Measurements from ENCODE around the gene NR3C2.
"Not testable (repeated sequence)": the region's sequence is repeated elsewhere in the genome, so short reads cannot be mapped to it uniquely, and the experiment has no call there.

NR3C2 gene

DNA sequence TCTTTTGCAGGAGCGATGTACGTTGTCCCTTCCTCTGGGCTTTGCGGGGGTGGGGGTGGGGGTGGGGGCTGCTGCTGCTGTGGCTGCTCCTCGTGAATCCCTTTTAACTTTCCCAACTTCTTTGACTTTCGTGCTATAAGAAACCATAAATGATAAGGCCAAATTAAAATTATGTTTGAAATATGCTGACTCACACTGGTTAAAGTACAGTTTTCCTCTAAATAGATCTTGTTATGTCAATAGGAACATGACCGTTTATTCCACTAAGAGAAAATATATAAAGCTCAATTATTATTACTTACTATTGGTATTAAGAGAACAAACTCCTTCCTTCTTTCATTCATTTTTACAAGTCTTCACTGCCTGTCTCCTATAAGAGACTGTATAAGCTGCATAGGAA, 287.4 kb downstream of the NR3C2 start:
- DNase-seq: no peak

DNA sequence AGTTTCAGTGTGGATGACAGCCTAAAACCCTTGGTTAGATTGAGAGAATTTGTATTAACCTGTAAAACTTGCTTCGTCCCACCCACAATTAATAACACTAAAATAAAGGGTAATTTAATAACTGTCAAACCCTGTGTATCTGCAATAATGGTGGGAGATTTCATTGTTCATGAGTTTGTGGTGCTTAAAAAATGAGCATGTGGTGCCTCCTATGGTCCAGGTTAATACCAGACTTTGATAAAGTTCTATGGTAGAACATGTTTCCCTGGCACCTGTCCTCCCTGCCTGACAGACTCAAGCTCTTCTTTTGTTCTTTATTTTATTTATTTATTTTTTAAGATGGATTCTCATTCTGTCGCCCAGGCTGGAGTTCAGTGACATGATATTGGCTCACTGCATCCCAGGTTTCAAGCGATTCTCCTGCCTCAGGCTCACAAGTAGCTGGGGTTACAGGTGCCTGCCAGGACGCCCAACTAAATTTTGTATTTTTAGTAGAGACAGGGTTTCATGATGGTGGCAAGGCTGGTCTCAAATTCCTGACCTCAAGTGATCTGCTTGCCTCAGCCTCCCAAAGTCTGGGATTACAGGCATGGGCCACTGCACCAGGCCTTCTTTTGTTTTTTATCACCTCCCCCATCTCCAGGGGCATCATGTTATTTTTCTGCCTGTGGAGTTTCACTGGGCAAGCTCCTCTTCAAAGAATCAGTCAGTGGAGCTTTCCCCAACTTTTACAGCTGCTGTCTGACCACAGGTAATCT, 289.2 kb downstream of the NR3C2 start:
- DNase-seq: no peak

DNA sequence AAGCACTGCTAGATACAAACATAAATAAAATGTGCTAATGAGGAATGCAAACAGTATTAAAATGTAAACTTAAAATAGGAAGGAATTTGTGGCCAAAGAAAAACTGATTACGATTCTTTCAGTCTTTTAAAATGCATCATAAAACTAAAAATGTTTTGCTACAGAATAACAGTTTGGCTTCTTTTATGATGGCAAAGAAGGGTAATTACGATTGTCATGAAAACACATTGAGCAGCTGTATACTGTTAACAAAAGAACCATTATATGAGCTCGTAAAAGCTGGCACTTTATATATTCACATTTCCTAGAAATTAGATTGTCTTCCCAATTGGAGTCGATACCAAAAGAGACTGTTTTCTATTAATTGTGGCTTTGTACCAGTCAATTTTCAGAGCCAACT, 290.4 kb downstream of the NR3C2 start:
- DNase-seq: no peak

DNA sequence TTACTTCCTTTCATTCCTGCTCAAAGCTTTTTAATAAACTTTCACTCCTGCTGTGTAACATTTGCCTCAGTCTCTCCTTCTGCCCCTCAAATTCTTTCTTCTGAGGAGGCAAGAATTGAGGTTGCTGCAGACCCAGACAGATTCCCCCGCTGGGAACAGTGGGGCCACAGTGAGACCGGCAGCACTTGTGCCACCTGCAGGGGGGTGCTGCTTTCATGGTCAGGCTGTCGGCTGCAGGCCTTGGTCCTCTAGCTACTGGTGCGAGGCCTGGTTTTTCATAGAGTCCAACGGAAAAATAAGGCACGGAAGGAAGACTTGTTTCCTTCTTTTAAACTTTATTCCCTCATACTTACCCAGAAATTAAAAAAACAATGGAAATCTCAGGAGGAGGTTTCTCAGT, 296.7 kb downstream of the NR3C2 start:
- DNase-seq: no peak

DNA sequence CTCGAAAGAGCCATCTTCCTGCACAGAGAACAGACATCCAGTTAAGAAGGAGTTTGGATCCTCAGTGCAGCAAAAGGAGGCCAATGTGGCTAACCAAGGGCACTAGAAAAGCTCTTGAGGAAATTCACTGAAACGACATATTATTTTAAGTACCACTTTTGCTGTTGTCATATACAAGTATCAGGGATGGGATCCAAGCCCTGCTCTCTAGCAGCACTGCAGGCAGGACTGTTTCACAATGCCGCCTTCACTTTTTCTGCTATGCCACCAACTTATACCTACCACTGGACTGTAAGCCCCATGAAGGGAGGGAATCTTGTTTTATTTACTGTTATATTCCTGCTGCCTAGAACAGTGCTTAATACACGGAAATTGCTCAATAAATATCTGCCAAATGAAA, 299.0 kb downstream of the NR3C2 start:
- DNase-seq: no peak

DNA sequence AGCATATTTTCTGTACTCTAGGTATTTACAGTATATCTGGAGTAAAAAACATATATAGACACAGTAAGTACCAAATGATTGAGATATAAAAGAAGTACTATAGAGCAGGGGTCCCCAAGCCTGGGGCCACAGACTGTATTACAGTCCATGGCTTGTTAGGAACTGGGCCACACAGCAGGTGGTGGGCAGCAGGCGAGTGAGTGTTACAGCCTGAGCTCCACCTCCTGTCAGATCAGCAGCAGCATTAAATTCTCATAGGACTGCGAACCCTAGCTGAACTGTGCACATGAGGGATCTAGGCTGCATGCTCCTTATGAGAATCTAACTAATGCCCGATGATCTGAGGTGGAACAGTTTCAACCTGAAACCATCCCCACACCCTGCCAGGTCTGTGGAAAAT, 300.7 kb downstream of the NR3C2 start:
- no peak for DNase-seq

DNA sequence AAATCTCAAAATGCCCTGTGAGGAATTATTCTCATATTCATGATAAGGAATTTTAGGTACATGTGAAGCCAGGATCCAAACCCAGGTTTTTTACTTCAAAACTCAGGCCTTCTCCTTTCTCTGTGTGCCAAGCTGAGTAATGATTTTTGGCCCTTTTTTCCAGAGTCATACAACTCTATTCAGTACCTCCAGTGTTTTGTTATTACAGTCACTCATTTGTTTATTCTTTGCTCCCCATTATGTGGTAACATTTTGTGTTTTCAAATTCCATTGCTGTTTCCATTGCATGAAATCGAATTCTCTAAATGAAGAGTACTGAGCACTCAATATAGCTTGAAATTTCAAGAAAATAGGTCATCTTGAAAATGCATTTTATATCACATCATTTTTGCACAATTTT, 315.4 kb downstream of the NR3C2 start:
- no peak for DNase-seq

DNA sequence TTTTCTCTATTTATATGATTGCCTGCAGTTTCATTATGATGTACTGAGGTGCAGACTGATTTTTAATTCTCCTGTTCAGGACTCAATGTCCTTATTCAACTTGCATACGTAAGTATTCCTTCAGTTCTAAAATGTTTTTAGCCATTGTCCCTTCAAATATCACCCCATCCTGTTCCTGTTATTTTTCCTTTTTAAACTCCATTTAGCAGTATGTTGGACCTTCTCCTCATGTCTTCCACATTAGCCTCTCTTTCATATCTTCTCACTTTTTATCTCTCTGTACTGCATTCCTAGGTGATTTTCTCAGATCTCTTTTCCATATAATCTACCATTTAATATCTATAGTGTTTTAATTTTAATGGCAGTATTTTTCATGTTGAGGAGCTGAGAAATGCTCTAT, 317.7 kb downstream of the NR3C2 start:
- DNase-seq: no peak

DNA sequence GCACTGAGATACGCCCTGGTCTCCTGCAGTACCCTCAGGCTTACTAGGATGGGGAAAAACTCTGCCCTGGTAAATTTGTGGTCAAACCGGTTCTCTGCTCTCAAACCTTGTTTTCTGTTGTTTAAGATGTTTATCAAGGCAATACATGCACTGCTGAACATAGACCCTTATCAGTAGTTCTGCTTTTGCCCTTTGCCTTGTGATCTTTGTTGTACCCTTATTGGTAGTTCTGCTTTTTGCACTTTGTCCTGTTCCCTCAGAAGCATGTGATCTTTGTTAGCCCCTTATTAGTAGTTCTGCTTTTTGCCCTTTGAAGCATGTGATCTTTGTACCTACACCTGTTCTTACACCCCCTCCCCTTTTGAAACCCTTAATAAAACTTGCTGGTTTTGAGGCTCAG, 319.1 kb downstream of the NR3C2 start:
- not testable (repeated sequence) for DNase-seq

DNA sequence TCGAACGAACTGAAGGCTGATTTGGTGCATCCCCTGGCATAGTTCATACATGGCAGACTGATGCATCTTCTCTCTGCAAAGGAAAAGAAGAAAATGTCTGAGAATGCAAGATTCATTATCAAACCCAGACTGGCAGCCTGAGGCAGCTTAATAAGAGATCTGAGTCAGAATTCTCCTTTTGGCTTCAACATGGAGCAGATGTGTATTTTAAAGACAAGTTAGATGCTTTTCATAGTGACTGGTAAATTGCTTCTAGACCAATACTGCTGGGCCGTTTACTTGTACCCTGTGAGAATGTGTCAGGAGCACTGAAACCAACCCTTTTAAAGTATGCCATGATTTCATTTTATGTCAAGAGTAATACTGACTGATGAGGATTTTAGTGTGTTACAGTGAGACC, 322.0 kb downstream of the NR3C2 start:
- no peak for DNase-seq

DNA sequence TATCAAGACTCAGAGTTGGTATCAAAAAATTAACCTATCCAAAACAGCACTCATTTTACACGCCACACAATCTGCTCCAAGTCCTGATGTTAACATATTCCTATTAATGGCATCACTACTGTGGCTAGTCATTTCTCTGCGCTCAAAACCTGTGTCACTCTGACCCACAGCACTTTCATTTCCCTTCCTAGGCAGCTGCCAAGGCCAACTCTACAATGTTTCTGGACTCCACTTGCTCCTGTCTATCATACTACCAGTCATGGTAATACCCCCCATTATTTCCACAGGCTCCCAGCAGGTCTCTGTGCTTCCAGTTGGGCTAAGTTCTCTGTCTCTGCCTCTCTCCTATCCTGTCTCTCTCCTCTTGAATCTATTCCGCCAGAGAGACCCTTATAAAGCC, 323.6 kb downstream of the NR3C2 start:
- no peak for DNase-seq

DNA sequence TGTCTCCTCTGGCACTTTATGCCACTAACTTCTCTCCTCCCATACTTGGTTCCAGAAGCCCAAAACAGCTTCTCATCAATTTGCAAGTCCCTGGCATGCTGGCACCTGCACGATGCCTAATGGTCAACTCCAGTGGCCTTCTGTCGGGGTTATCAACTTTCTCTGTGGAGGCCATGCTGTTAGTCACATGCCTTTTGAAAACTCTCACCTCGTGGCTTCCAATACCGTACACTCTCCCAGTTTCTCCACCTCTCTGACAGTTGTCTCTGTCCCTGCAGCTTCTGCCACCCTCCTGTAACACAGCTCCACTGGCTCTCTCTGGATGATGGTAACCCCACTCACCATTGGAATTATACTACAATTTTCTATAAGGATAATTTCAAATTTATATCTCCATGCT, 324.0 kb downstream of the NR3C2 start:
- no peak for DNase-seq

DNA sequence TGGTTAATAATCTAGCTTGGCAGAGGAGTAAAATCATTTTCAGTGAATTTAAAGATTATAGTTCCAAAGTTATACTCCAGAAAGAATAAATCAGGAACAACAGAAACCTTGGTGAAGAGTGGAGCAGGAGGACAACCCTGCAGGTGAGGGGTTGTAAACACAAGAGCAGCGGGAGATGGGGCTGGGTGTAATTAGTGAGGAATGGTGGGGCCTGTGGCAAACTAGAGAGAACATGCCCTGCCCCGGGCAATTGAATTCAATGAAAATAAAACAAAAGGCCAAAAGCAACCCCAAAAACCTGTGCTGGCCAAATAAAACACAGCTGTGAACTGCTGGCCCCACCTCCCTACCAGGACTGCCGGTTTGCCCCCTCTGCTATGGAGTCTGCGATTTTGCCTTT, 325.2 kb downstream of the NR3C2 start:
- DNase-seq: no peak

DNA sequence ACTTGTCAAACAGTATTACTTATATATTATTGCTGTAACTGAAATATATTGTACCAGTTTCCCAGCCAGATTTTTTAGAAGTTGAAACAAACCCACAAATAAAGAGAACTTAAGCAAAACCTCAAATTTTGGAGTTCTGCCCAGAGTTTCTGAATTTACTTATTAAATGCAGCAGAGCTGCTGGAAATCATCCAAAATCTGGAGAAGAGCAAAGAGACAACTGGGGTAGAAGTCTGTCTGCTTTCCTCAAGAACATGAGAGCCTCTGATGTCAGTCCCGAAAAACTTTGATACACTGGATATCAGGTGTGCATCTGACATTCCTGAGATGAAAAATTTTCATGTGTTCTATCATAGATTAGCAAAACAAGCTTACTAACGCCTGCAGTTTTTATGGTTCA, 325.9 kb downstream of the NR3C2 start:
- DNase-seq: no peak

DNA sequence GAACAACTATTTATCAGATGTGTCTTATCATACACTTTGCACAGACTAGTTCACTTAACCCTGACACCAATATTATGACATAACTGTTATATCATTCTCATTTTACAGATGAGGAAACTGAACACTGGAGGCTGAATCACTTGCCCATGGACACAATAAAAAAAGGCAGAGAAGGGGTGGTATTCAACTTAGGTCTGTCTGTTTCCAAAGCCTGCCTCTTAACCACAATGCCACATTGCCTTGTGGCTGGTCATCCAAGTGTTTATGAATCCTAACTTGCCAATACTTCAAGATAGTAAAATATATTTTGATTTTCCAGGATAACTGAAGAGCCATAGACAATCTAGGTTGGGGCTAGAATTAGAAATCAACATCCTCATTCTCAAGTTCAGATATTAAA, 327.8 kb downstream of the NR3C2 start:
- no peak for DNase-seq

DNA sequence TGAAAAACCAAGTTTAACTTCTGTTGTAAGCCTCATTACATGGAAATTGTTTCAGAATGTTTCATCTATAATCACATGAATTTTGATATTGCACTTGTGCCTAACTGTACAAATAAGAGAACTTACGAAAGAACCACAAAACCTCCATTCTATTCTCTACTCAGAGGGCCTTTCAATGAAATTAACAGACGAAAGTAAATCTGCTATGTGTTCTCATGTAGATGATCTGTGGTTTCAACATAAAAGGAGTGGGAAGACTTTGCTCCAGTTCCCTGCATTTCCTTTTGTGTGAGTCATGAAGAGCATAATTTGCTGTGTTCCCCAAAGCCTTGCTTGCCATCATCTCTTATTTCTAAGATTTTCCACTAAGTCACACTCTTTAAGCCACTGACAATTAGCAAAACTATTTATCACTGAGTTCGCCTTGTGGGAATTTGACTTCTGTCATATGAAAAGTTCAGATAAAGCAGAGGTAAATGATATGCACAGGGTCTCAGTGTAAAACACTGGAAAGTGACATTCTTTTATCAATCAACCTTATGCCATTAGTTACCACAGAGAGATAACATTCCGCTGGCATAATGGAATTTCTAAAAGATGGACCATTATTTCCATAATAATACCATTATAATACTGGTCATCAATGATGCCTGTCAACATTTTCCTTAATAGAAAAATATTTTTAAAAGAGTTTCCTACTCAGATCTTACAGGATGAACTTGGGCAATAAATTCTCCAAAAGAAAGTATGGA, 329.8 kb downstream of the NR3C2 start:
- no peak for DNase-seq

DNA sequence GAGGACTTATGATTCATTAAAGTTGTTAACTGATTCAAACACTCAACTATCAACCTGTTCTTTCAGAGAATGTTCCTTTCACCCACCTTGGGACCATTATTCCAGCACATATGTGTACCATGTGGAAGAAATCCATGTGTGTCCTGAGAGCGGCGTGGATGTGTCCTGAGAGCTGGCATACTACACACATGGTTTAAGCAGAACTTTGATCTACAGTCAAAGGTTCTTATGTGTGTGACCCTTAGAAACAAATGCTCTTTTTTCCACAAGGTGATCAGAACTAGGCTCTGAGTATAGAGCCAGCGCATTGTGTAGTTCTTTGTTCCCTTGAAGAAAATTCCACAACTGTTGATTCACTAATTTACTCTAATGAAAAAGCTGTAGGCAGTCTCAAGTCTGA, 332.0 kb downstream of the NR3C2 start:
- DNase-seq: no peak

DNA sequence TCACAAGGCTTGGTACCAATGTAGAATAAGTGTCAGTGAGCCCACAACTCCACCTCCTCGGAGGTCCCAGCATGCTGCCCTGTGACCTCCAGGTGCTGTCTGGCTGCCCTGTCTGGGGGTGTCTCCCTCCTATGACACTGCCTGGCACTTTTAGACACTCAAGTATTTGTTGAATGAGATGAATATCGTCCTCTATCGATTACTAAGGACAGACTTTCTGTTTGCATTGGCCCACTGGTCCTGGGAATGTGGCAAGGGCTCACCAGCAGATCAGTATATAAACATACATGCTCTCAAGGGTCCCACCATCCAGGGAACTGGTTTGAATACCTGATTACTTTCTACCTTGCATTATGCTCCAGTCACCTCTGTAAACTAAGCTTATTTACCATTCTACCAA, 333.0 kb downstream of the NR3C2 start:
- no peak for DNase-seq

DNA sequence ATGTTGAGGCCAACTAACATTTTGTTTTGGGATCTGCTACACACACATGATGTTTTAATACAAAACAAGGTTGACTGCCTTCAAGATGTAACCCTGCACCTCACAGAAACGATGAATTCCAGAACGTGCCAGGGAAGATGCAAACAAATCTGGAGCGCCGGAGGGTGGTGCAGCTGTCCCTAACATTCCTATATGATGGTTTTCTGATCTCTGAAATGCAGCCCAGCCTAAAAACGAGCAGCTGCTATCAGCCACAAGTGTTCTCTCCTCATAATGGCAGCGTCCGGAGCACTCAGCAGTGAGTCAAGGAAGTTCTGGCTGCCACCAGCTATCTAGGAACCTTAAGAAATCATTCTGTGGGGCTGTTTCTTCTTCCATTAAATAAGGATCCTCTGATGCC, 333.4 kb downstream of the NR3C2 start:
- DNase-seq: no peak

DNA sequence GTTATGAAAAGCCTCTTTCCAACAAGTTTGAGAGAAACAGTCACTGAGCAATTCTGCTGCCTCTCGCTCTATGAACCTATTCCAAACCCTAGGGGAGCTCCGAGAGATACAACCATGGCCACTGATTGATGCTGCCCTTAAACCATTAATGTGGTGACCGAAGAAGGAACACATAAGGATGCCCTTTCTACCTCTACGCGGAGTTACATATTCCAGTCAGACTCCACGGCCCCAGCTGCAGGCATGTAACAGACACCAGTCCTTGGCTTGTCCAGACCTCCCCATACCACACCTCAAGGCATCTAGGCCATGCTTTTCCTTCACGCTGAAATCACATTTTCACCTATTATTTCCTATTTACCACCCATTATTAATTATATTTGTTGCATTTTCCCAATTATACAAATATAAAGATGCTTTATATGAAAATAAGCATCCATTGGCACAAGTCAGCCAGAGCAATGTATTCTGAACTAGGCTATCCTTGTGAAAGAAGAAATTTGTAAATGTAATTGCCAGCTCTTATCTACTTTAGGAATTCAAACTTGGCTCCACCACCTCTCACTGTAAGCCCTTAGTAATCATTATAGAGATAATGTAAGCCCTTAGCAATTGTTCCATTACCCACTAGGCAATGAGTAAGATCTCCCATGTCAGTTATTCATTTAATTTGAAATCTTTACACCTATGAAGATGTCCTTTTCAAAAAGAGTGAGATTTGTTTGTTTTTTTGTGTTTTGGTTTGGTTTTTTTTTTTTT, 338.4 kb downstream of the NR3C2 start:
- DNase-seq: no peak

DNA sequence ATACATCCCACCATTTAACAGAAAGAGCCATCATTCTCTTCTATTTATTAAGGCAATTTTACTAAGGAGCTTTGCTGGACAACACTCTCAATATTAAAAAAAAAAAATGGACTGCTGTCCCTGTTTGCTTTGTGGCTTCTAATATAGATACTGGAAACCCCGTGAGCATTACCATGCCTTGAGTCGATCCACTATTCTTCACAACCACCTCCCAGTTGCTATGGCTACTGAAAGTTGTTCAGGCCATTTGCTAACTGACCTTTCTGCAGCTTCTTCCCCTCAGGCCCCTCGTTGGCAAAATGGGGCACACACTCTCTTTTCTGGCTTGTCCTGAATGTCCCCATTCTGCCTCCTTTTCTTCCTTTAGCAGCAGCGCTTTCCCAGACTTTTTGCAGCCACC, 340.4 kb downstream of the NR3C2 start:
- no peak for DNase-seq

DNA sequence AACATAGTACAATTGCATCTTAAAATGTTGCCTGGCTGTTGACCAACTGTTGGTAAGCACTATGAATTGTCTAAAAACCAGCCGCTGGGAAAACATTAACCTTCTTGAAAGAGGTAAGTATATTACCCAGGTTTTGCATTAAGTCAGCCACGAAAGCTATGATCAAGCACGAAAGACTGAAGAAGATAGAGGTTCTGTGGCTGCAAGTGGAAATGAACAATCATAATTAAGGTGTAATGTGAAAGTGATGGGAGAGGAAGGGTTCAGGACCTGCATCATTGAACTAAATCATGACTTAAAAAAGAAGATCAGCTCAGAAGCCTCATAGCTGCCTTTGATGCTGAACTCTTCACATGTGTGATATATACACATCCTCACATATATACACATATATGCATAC, 341.0 kb downstream of the NR3C2 start:
- DNase-seq: no peak

DNA sequence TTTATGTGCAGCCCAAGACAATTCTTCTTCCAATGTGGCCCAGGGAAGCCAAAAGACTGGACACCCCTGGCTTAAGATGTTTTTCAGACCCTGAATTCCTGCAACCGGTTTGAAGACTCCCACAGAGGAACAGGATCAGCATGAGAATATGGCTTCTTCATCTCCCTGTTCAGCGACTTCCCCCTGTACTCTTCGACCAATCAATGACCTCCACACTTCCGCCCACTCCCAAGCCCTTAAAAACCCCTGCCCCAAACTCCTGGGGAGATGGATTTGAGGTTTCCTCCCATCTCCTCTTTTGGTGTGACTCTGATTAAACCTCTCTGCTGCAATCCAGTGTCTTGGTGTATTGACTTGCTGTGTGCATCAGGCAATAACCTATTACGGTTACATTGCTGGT, 344.4 kb downstream of the NR3C2 start:
- DNase-seq: no peak

DNA sequence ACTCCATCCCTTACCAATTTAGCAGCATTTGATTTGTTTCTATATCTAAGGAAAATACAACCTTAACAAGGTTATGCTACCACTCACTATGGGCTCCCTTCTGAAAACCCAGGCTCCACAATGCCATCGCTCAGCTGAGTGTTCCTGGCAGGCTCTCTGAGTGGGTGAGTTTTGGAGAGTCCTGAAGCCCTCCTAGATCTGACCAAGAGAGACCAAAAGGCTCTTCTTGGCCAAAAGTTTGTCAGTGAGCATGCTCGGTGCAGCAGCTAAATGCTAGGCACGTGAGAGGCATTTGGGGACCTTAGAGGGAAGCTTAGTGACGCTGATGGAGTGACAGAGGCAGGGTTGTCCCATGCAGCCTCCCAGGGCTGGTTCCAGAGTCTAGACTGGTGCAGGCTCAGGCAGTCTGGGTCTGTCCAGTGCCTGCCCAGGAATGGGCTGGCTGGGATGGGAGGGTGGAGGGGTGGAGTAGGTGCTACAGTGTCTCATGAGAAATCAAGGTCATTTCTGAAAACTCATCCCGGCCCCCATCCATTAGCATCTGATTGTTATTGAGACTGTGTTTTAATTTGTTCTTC, 346.8 kb downstream of the NR3C2 start:
- no peak for DNase-seq

Data from T-helper 2 cell (primary cell).